SK-N-SH treated with all-trans-retinoic acid at 6 μM for 48 hours (cell line): ENCODE results near the gene ZGRF1.

ENCODE experiments used
- ATAC-seq: fragments of 200-7000 bp; cut with Tn5 transposase; 3 replicates; pipeline ENCODE4 v1.9.1; 2020; ENCODE audit warnings: mild to moderate bottlenecking, moderate library complexity
- ARNTL ChIP-seq: fragments of 450-650 bp; formaldehyde crosslinking; IDR thresholded peaks from 2 replicates; pipeline ENCODE4 v1.5.0; 2020; ENCODE audit warnings: low read depth, mild to moderate bottlenecking, moderate library complexity, borderline replicate concordance
- BACH2 ChIP-seq: fragments of 250-450 bp; sonication (Bioruptor Pico); IDR thresholded peaks from 2 replicates; pipeline ENCODE4 v1.9.0; 2021; ENCODE audit warnings: mild to moderate bottlenecking, borderline replicate concordance
- CREB5 ChIP-seq: fragments of 250-450 bp; sonication (Bioruptor Pico); IDR thresholded peaks from 2 replicates; pipeline ENCODE4 v1.5.1; 2020; ENCODE audit warnings: low read depth, mild to moderate bottlenecking, moderate library complexity
- CSRNP3 ChIP-seq: fragments of 250-450 bp; sonication (Bioruptor Pico); IDR thresholded peaks from 2 replicates; pipeline ENCODE4 v1.5.1; 2021; ENCODE audit warnings: mild to moderate bottlenecking, moderate library complexity
- ESRRG ChIP-seq: fragments of 250-450 bp; sonication (Bioruptor Pico); IDR thresholded peaks from 2 replicates; pipeline ENCODE4 v1.6.1; 2021; ENCODE audit warnings: mild to moderate bottlenecking
- GLIS3 ChIP-seq: fragments of 250-450 bp; sonication (Bioruptor Pico); IDR thresholded peaks from 2 replicates; pipeline ENCODE4 v1.5.0; 2020; ENCODE audit warnings: mild to moderate bottlenecking, moderate library complexity
- ISL1 ChIP-seq: fragments of 250-450 bp; sonication (Bioruptor Pico); IDR thresholded peaks from 2 replicates; pipeline ENCODE4 v2.1.2; 2022; ENCODE audit warnings: mild to moderate bottlenecking, moderate library complexity
- OSR1 ChIP-seq: fragments of 250-450 bp; sonication (Bioruptor Pico); IDR thresholded peaks from 2 replicates; pipeline ENCODE4 v1.8.0; 2022; ENCODE audit warnings: moderate library complexity, mild to moderate bottlenecking, inconsistent platforms
- PATZ1 ChIP-seq: fragments of 250-450 bp; sonication (Bioruptor Pico); IDR thresholded peaks from 2 replicates; pipeline ENCODE4 v1.8.0; 2020; ENCODE audit warnings: mild to moderate bottlenecking, moderate library complexity, borderline replicate concordance
- POU6F1 ChIP-seq: fragments of 250-450 bp; sonication (Bioruptor Pico); IDR thresholded peaks from 2 replicates; pipeline ENCODE4 v1.8.0; 2021; ENCODE audit warnings: low read depth, mild to moderate bottlenecking, moderate library complexity, borderline replicate concordance
- PPARA ChIP-seq: fragments of 250-450 bp; sonication (Bioruptor Pico); IDR thresholded peaks from 2 replicates; pipeline ENCODE4 v1.5.0; 2020; ENCODE audit warnings: mild to moderate bottlenecking, borderline replicate concordance
- RARB ChIP-seq: fragments of 250-450 bp; sonication (Bioruptor Pico); IDR thresholded peaks from 2 replicates; pipeline ENCODE4 v1.8.0; 2021; ENCODE audit warnings: mild to moderate bottlenecking, moderate library complexity
- SNAI2 ChIP-seq: fragments of 250-450 bp; sonication (Bioruptor Pico); IDR thresholded peaks from 2 replicates; pipeline ENCODE4 v1.5.0; 2020; ENCODE audit warnings: mild to moderate bottlenecking, moderate library complexity
- TCF4 ChIP-seq: fragments of 250-450 bp; sonication (Bioruptor Pico); IDR thresholded peaks from 2 replicates; pipeline ENCODE4 v1.8.0; 2021; ENCODE audit warnings: mild to moderate bottlenecking, moderate library complexity, borderline replicate concordance
- TOX ChIP-seq: fragments of 250-450 bp; sonication (Bioruptor Pico); IDR thresholded peaks from 2 replicates; pipeline ENCODE4 v1.8.0; 2021; ENCODE audit warnings: mild to moderate bottlenecking, moderate library complexity, borderline replicate concordance
- TSHZ2 ChIP-seq: fragments of 250-450 bp; sonication (Bioruptor Pico); IDR thresholded peaks from 2 replicates; pipeline ENCODE4 v1.5.0; 2020; ENCODE audit warnings: mild to moderate bottlenecking, moderate library complexity
- ZC3H10 ChIP-seq: fragments of 250-450 bp; sonication (Bioruptor Pico); IDR thresholded peaks from 2 replicates; pipeline ENCODE4 v1.5.1; 2021; ENCODE audit warnings: mild to moderate bottlenecking, moderate library complexity
- ZFP3 ChIP-seq: fragments of 250-450 bp; sonication (Bioruptor Pico); IDR thresholded peaks from 2 replicates; pipeline ENCODE4 v1.5.0; 2020; ENCODE audit warnings: mild to moderate bottlenecking, moderate library complexity
- ZFP30 ChIP-seq: fragments of 450-650 bp; formaldehyde crosslinking; IDR thresholded peaks from 2 replicates; pipeline ENCODE4 v1.5.0; 2022; ENCODE audit warnings: mild to moderate bottlenecking, moderate library complexity
- ZNF565 ChIP-seq: fragments of 450-650 bp; formaldehyde crosslinking; conservative IDR thresholded peaks from 2 replicates; pipeline ENCODE4 v1.5.0; 2020; ENCODE audit warnings: low read depth, mild to moderate bottlenecking, moderate library complexity
- ZNF70 ChIP-seq: fragments of 450-650 bp; formaldehyde crosslinking; IDR thresholded peaks from 2 replicates; pipeline ENCODE4 v1.5.0; 2020; ENCODE audit warnings: mild to moderate bottlenecking, moderate library complexity

Gene ZGRF1

GRCh38 chr4:112642526-112642925 is 5.8 kb upstream of the ZGRF1 start:
- ATAC-seq = no peak

GRCh38 chr4:112637552-112637866 is 800 bp upstream of the ZGRF1 start:
- TF ChIP-seq BACH2 (CRISPR knock-in tag) (no peak), TSHZ2 (no peak), RARB (no peak), ZFP3 (CRISPR knock-in tag) (no peak), TCF4 (CRISPR knock-in tag) (no peak), PPARA (no peak), ZFP30 (no peak), TOX (CRISPR knock-in tag) (no peak), ARNTL (CRISPR knock-in tag) (no peak), ESRRG (CRISPR knock-in tag) (no peak), CREB5 (CRISPR knock-in tag) (no peak), SNAI2 (CRISPR knock-in tag) (no peak), ISL1 (CRISPR knock-in tag) (no peak), OSR1 (CRISPR knock-in tag) (no peak)
- ATAC-seq = peak; percentile 30

More at GRCh38 chr4:112642526-112642925, 5.8 kb upstream of the ZGRF1 start:
- TF ChIP-seq GLIS3 (CRISPR knock-in tag) (no peak), ISL1 (CRISPR knock-in tag) (no peak), ZNF70 (no peak), POU6F1 (no peak), ZC3H10 (CRISPR knock-in tag) (no peak), PATZ1 (CRISPR knock-in tag) (no peak), OSR1 (CRISPR knock-in tag) (no peak)

GRCh38 chr4:112633477-112634235 is 3.1 kb downstream of the ZGRF1 start:
- TF ChIP-seq ARNTL (CRISPR knock-in tag) (no peak), POU6F1 (no peak), PPARA (no peak), ZC3H10 (CRISPR knock-in tag) (no peak), RARB (no peak), BACH2 (CRISPR knock-in tag) (no peak), ZFP30 (no peak), ZNF565 (CRISPR knock-in tag) (no peak), CSRNP3 (CRISPR knock-in tag) (no peak), CREB5 (CRISPR knock-in tag) (no peak), ESRRG (CRISPR knock-in tag) (no peak), TCF4 (CRISPR knock-in tag) (no peak)
- peak; percentile 38 for ATAC-seq
